Left lung (tissue), 10 donors: ENCODE measurements around the gene ZEB2. TPM values are rescaled to one million over a fixed set of nuclear protein-coding genes. Genes with fewer than 3 reads are reported as not detected.

ENCODE experiments used
- ATAC-seq: fragments of 200-7000 bp; cut with Tn5 transposase; one replicate; pipeline ENCODE4 v1.9.1; 2020; ENCODE audit warnings: moderate library complexity
- DNase-seq, 4 donors: peaks; one replicate each; pipeline ENCODE4 v3.0.0-alpha.2; 2013 to 2020
- H3K27ac ChIP-seq, 2 donors: fragments of 200-600 bp; sonication (generic) in 1 of 2; one replicate each; pipeline versions ENCODE4 v1.5.0 to v1.8.0; 2020 to 2021
- H3K27me3 ChIP-seq, 2 donors: fragments of 200-600 bp; sonication (generic) in 1 of 2; one replicate each; pipeline versions ENCODE4 v1.5.0 to v1.8.0; 2020 to 2021
- H3K36me3 ChIP-seq, 2 donors: fragments of 200-600 bp; sonication (generic) in 1 of 2; one replicate each; pipeline versions ENCODE4 v1.5.0 to v1.8.0; 2020 to 2021
- H3K4me1 ChIP-seq, 2 donors: fragments of 200-600 bp; one replicate each; pipeline ENCODE4 v1.8.0; 2021
- H3K4me3 ChIP-seq, 2 donors: fragments of 200-600 bp; sonication (generic) in 1 of 2; one replicate each; pipeline versions ENCODE4 v1.5.0 to v1.8.0; 2020 to 2021; ENCODE audit warnings: mild to moderate bottlenecking in 1 of 2
- H3K9me3 ChIP-seq, 2 donors: fragments of 200-600 bp; sonication (generic) in 1 of 2; one replicate each; pipeline versions ENCODE4 v1.5.0 to v1.8.0; 2020 to 2021
- intact Hi-C, 2 donors: fragments of 100-400 bp; cut with DNase I; formaldehyde crosslinking; loops; one replicate each; pipeline versions ENCODE4 v1.11.2 to v1.14.2; 2022
- polyA plus RNA-seq, 6 donors: library from polyadenylated mRNA; unstranded; fragments of 120-200 nt; gene quantifications; one replicate each; pipeline ENCODE4 v1.2.1, GENCODE V29; 2013; ENCODE audit not compliant: insufficient read length in 6 of 6
- total RNA-seq, 2 donors: library from RNA; stranded (reverse); fragmentation: NEBNext Ultra II Directional; extraction: Animal tissue kit (Norgen Biotek cat#: 25700); gene quantifications; one replicate each; pipeline ENCODE4 v1.2.1, GENCODE V29; 2021
- TF ChIP-seq, protein P1 (sequence below), 2 donors: fragments of 200-600 bp; sonication (generic) in 1 of 2; IDR thresholded peaks; one replicate each; pipeline versions ENCODE4 v1.5.0 to v1.8.0; 2021; ENCODE audit warnings: antibody characterized with exemption in 2 of 2
- donor health status: DM: no; HTN: yes; CAD: no.
- donor health status: DM: no; HTN: no; CAD: no.

Gene ZEB2
- total and polyA plus RNA-seq, 8 donors: 141 to 292 (median 271) TPM

DNA sequence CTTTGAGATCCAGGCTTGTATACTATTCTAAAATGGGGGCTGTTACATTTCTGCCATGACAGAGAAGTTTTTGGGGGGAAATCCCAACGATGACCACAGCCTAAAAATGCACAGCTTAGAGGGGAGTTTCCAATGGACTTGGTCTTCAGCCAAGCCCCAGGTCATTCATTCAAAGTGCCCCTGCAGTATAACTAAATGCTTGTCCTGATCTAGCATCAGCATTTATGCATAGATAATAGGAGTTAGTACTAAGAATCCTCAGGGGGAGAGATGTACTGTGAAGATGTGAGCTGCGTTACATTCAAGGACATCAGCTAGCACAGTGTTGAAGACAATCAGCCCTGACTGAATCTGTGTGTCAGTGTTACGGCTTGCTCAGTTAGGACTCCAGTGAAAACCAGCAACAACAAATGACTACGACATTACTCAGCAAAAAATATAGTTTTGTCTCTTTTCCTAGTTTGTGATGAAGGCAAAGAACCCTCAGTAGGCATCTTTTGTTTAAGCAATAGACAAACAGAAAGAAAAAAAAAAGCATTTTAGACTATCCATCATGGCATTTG, 160.9 kb downstream of the ZEB2 start:
- Histone ChIP-seq H3K9me3 (no peaks in the 10 kb centered on the region), H3K27ac (peak overlapping the region; percentile 40 to 46), H3K27me3 (no peaks in the 10 kb centered on the region), H3K4me1 (peaks cover 4 to 6% of the 10 kb centered on the region in 2 donors), H3K36me3 (no peaks in the 10 kb centered on the region), H3K4me3 (no peak overlapping the region)
- TF ChIP-seq, protein P1, sequence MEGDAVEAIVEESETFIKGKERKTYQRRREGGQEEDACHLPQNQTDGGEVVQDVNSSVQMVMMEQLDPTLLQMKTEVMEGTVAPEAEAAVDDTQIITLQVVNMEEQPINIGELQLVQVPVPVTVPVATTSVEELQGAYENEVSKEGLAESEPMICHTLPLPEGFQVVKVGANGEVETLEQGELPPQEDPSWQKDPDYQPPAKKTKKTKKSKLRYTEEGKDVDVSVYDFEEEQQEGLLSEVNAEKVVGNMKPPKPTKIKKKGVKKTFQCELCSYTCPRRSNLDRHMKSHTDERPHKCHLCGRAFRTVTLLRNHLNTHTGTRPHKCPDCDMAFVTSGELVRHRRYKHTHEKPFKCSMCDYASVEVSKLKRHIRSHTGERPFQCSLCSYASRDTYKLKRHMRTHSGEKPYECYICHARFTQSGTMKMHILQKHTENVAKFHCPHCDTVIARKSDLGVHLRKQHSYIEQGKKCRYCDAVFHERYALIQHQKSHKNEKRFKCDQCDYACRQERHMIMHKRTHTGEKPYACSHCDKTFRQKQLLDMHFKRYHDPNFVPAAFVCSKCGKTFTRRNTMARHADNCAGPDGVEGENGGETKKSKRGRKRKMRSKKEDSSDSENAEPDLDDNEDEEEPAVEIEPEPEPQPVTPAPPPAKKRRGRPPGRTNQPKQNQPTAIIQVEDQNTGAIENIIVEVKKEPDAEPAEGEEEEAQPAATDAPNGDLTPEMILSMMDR (IDR thresholded peaks at IDR 0.05): no peak
- ATAC-seq: no peak
- DNase-seq: no peak
- intact Hi-C loops: no loop called here

DNA sequence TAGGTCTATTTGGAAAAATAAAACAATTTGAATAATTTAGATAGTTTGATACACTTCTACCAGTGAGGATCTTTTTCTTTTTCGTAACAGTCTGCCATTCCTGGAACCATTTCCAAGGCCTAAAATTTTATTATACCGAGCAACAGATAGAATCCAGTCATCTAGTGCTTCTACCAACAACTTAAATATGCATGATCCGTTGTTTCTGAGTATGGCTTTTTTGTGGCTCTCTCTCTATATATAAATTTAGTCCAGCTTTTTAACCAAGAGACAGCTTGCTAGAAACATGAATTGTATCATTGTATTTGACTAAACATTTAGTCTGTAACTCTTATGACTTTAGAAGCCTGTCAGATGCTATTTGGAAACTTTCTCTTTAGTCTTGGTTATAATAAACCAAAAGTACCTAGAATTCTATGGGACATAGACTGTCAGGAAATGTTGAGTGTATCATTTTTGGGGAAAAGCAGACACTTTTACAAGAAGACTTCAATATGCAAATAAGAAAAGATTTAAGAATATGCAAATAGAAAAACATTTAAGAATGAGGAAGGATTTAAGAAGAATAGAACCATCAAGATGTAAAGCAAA, 161.4 kb downstream of the ZEB2 start:
- H3K9me3 ChIP-seq: no peaks in the 10 kb centered on the region
- ATAC-seq: no peak
- intact Hi-C loops: no loop called here
- DNase-seq: no peak
- H3K36me3 ChIP-seq: no peaks in the 10 kb centered on the region
- H3K4me3 ChIP-seq: no peak overlapping the region
- H3K4me1 ChIP-seq: peaks cover 4 to 6% of the 10 kb centered on the region in 2 donors
- peak overlapping the region; percentile 40 to 46 for H3K27ac ChIP-seq
- TF ChIP-seq, protein P1 (IDR thresholded peaks at IDR 0.05): no peak
- H3K27me3 ChIP-seq: no peaks in the 10 kb centered on the region

DNA sequence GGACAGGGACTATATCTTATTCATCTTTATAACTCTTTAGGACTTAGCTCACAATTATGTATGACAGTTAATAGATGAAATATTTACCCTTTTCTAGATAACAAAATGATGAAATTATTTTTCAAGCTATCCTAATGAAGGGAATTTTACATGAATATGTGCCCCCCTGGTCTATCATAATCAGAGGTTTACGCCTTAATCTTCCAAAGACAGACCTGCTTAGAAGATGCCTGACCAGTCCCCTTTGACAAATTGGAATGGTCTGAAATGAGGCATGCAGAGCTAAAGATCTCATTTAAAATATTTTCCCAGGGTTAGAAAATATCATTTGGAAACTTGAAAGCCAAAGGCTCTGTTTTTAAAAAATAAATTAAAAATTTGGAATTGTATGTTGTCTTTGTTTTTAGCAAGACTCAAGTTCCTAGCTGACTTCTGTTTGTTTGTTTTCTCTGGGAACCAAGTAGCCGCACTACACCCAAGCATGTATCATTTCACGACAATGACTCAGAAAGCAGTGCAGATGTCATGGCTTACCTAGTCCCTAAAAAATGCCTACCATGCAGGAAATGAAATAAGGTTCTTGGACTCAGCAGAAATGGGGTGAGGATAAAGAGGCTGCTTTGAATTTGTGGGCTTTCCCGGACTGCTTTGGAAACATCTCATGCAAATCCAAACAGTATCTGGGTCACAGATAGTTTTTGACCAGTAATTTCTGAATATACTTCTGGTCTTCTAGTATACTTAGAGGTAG, 162.1 kb downstream of the ZEB2 start:
- ATAC-seq (peak; percentile 85), DNase-seq (no peak)
- no peaks in the 10 kb centered on the region for H3K27me3 ChIP-seq
- H3K27ac ChIP-seq: peak overlapping the region; percentile 40 to 46
- H3K4me1 ChIP-seq: peaks cover 4 to 6% of the 10 kb centered on the region in 2 donors
- intact Hi-C loops: no loop called here
- H3K9me3 ChIP-seq: no peaks in the 10 kb centered on the region
- TF ChIP-seq, protein P1 (IDR thresholded peaks at IDR 0.05): no peak
- H3K4me3 ChIP-seq: no peak overlapping the region
- H3K36me3 ChIP-seq: no peaks in the 10 kb centered on the region

DNA sequence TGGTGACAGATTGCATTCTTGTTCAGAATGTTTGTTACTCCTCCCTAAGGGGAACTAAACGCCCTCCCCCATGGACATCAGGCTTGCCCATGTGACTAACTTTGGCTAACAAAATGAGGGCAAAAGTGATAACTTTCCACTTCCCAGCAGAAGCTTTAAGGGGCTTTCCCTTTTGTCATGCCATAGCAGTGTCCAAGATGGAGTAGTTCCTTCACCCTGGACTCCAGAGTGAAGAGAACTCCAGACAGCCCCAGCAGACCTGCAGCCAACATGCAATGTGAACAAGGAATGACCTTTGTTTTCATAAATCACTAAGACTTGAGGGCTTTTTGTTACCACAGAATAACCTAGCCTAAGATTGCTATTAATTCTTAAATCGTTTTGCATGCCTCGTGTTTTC, 163.5 kb downstream of the ZEB2 start:
- H3K9me3 ChIP-seq: no peaks in the 10 kb centered on the region
- ATAC-seq (peak; percentile 57), DNase-seq (no peak)
- TF ChIP-seq, protein P1 (IDR thresholded peaks at IDR 0.05): no peak
- intact Hi-C loops: no loop called here
- H3K4me3 ChIP-seq: no peak overlapping the region
- H3K4me1 ChIP-seq: peaks cover 4 to 6% of the 10 kb centered on the region in 2 donors
- no peak overlapping the region for H3K27ac ChIP-seq
- H3K36me3 ChIP-seq: no peaks in the 10 kb centered on the region
- H3K27me3 ChIP-seq: no peaks in the 10 kb centered on the region

DNA sequence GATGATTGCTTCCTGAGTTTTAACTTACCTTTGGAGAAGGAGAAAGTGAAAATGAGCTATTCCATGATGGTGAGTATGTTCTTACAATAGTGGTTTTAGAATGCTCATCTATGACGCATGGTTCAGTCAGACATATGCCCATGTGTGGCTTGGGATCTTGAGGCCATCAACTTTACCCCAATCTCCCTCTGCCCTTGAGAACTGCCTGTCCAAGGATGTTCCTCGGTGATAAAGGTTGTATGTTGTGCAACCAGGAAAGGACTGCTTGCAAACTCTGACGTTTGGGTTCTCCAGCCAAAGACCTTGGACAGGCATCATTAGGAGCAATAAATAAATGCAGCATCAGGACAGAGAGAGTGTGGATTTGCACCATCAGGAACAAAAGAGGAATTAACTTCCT, 165.0 kb downstream of the ZEB2 start:
- intact Hi-C loops: no loop called here
- Histone ChIP-seq H3K4me3 (no peak overlapping the region), H3K4me1 (peaks cover 4 to 6% of the 10 kb centered on the region in 2 donors), H3K27ac (no peak overlapping the region), H3K36me3 (no peaks in the 10 kb centered on the region), H3K9me3 (no peaks in the 10 kb centered on the region), H3K27me3 (no peaks in the 10 kb centered on the region)
- no peak for DNase-seq
- ATAC-seq: no peak
- TF ChIP-seq, protein P1 (IDR thresholded peaks at IDR 0.05): no peak
